HG03045 (cell line): ENCODE measurements around the gene CRB1.

Experiments used
- ATAC-seq: cut with Tn5 transposase; IDR thresholded peaks from one replicate; pipeline ENCODE4 v1.9.1; 2021; ENCODE audit warnings: mild to moderate bottlenecking, moderate library complexity; ENCODE audit not compliant: unreplicated experiment

Gene CRB1

DNA sequence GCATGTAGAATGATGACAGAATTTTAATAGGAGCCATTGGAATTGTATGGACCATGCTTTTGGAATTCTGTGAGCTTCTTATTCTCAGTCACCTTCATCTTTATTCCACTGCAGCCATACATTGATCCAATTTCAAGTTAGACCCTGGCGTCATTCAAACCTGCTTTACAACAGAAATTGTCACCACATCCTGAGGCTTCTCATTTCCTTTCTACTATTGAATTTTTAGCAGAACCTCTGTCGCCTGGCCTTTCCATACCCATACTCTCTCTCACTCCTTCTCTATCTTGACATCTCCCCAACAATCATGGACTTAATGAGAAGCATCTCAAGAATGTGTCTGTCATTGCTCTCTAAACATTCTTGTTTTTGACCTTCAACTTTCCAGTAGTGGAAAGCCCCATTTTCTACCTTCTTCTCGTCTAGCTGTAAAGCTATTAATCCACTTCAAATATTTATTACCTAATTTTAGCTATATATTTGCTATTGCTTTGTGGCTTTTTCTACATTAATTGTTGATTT, 74.1 kb downstream of the CRB1 start:
- ATAC-seq: no peak

DNA sequence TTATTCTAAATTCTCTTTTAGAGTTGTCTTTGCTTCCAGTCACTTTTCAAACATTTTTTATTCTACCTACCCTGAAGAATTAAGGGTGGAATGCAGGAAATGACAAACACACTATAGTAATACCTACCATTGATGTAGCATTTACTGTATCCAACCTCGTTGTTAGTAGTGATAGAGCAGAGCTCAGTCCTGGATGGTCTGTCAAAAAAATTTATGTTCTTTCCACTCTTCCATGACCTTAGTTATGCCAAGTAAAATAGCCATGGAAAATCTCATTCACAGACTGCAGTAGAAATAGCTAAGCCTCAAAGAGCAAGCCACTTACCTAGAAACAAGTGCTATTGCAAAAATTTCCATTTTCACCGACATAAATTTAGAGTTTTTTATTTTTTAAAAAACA, 74.6 kb downstream of the CRB1 start:
- ATAC-seq: no peak

DNA sequence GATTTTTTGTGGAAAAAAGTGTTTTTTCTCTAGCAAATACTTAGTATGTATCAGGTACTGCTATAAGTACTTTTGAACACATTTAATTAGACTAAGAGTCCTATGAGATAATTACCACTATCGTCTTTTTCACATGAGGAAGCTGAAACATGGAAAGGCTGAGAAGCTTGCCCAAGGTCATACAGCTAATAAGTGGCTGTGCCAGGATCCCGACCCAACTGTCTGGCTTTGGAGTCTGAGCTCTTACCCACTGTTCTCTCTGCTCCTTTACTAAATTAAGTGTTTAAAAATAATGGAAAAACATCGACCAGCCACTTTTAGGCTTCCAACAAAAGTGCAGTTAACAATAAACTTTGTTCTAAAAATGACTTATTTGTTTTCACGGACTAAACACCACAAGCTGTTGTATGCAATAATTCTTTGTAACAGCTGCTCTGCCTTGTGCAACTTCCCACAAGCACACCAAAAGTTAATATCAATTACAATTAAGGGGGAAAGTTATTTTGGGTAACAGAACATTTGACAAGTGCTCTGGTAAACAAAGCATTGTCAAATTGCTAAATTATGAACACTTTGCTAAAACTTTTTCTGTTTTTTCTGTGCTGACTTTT, 75.7 kb downstream of the CRB1 start:
- no peak for ATAC-seq

DNA sequence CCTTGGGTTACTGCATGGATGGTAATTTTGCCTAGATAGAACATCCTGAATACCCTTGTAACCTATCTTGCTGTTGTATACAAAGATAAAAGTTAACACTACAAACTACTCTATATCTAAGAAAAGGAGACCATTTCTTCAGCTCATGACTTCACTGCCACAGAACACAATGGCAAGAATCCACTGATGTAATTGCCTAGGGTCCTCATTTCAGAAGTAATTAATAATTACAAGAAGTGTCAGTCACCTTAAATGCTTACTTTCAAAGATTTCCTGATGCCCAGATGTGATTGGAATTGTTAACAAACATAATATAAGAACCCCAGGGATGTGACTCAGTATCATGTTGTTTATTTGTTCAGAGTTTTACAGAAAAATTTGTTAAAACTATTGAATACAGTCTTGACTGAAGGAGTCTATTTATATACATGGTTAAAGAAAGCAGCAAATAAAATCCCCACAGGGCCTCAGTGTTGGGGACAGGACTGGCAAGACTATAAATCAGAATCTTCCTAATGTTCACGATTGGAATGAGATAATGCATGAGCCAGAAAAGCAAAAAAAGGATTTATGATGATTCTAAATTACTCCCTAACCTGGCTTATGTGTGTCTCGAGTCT, 83.9 kb downstream of the CRB1 start:
- ATAC-seq: no peak

DNA sequence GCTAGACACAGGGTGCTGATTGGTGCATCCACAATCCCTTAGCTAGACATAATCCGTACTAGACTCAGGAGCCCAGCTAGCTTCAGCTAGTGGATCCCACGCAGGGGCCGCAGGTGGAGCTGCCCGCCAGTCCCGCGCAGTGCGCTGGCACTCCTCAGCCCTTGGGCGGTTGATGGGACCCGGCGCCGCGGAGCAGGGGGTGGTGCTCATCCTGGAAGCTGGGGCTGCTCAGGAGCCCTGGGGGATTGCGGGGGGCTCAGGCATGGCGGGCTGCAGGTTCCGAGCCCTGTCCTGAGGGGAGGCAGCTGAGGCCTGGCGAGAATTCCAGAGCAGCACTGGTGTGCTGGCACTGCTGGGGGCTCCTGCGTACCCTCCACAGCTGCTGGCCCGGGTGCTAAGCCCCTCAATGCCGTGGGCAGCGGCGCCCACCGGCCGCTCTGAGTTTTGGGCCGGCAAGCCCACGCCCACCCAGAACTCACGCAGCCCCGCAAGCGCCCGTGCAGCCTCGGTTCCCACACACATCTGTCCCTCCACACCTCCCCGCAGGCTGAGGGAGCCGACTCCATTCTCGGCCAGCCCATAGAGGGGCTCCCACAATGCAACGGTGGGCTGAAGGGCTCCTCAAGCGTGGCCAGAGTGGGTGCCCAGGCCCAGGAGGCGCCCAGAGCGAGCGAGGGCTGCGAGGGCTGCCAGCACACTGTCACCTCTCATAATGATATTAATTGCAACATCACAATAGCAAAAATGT, 87.4 kb downstream of the CRB1 start:
- ATAC-seq: no peak

DNA sequence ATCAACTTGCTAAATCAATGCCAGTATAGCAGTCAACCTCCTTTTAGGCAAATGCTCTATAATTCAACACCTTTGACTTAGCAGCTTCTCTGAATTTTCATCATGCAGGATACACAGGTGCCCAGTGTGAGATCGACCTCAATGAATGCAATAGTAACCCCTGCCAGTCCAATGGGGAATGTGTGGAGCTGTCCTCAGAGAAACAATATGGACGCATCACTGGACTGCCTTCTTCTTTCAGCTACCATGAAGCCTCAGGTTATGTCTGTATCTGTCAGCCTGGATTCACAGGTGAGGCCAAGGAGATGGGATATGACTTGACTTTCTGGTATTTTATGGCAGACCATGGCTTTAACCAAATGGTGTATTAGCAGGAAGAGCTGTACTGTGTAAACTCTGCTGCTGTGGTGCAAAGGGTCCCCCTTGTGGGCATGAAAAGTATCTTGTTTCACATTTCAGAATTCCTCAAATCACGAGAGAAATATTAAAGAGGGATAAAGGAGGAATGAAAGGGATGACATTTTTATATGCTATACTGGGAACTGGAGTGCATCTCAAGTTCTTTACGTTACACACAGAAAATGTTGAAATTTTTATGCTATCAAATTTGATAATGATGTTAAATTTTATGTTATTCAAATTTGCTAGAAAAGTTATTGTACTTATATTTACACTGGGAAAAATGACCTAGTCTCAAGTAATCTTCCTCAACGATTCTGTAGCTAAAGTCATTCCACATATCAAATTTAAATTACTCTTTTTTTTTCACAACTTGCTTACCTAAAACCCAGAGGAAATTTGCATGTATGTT, 88.9 kb downstream of the CRB1 start:
- ATAC-seq: peak; percentile 59

DNA sequence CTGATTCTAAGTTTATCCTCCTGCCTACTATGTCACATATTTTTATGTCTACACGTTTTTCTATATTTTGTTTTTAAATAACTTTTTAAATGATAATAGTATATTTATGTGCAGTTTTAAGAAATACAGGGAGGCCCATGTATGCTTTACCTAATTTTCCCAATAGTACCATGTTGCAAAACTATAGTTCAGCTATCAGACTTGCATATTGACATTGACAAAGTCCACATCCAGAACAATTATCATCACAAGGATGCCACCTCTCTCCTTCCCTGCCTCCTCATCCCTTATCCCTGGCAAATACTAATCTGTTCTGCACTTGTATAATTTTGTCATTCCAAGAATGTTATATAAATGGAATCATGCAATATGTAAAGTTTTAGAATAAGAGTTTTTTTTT, 90.9 kb downstream of the CRB1 start:
- ATAC-seq: no peak

DNA sequence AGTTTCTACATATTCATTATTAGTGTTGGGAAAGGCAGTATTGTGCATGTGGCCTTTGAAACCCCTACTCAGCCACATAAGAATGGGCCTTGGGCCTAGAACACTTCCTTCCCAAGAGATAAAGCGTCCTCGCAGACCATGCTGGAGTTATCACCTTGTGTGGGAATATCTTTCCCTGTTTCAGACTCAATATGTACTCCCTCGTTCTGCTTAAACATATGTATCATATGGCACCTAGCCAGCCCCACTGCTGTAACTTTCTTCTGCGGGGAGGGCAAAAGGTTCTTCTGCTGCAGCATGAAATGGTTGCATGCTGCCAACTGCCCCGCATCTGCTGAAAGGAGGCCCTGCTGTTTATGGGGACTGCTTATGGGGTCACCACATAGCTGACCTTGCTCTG, 92.0 kb downstream of the CRB1 start:
- ATAC-seq: no peak

DNA sequence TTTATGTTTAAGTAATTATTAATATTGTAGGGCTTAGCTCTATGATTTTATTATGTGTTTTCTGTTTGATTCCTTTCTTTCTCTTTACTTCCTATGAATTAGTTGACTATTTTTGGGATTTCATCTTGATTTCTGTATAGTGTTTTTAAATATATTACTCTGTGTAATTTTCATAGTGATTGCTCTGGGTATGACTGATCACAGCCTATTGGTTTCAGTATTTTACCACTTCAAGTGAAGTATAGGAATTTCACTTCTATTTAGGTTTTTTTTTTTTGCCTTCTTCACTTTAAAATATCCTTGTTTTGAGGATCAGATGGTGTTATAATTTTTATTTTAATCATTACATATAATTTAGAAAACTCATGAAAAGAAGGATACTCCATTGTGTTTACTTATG, 94.8 kb downstream of the CRB1 start:
- ATAC-seq: no peak

DNA sequence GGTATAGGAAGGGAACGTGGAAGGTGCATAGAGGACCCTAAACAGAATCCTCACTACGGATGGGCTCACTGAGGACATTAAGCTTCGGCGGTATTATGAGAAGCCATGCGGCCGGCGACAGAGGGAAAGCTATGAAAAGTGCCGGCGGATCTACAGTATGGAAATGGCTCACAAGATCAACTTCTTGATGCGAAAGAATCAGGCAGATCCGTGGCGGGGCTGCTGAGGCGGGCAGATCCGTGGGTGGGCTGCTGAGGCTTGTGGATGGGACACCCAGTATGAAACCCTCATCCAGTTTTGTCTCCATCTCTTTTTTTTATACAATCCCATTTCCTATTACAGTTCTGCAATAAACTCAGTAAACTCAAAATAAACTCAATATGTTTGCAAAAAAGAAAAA, 95.8 kb downstream of the CRB1 start:
- no peak for ATAC-seq

DNA sequence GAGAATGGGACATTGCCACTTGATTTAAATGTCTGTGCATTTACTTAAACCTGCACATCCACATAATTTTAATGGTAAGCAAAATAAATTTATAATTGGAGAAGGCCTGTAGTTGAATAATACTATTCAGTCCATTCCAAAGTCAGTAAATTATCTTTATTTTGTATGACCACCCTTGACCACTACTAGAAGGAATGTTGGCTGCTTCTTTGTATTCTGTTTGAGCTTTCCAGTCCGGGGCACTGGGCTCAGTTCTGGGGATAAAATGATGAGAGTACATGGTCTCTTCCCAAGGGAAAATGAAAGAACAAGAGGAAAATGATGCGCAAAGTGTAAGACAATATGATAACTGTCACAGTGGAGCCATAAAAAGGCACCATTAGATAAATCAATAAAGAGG, 98.9 kb downstream of the CRB1 start:
- no peak for ATAC-seq

DNA sequence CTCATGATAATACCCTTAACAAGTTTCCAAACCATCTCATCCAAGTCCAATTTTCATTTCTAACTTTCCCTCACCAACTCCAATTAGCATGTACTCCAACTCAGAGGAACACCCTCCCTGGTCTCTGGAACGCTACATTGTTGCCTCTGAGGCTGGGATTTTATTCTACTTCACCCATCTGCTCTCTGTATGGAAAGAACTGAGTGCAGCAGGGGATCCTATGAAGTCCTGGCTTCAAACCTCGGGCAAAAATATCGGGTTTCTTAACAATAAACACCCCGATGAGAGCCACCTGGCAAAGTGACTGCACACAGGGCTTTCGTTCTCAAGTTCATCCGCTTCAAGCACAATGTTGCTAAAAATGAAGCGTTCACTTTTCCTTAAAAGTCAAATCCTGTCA, 99.6 kb downstream of the CRB1 start:
- ATAC-seq: no peak

DNA sequence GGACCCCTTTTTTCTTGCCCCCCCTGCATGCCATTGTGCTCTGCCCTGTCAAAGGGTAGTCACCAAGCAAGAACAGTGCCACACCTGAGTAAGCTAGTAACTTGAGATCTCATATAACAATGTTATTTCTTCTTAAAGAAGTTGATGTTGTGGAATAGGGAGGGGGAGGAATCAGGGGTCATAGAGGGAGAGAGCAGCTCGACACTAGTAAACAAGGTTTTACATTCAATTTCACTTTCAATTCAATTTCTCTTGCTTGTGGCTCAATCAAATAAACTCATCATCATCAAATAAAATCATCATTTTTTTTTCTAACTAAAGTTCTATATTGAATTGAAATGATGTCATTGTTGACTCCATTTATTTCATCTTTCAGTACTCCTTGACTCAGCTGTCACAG, 106.4 kb downstream of the CRB1 start:
- ATAC-seq: no peak

DNA sequence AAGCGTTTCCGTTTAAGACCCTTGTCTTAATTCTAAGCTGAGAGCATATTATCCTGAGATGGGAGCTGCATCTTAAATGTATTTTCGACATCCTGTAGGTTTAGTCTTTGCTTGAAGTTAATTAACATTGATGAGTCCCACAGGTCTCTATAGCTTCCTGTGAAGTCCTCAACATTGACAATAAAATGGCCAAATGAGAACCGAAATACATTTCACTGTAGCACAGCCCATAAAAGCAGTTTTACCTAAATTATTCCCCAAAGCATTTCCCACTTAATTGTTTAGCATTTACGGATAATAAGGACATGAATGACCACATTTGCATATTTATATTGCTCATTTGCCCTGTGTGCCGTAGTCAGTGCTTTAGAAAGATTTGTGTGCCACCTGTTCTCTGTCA, 116.4 kb downstream of the CRB1 start:
- no peak for ATAC-seq

DNA sequence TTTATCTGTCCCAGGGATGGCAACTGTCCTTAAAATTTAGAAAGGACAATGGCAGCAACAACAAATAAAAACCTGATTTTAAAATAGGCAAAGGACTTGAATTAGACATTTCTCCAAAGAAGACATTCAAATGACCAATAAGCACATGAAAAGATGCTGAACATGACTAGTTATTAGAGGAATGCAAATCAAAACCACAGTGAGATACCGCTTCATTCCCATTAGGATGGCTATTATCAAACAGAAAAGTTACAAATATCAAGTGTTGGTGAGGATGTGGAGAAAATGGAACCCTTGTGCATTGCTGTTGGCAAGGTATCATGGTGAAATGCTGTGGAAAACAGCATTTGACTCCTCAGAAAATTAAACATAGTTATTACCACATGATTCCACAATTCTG, 120.7 kb downstream of the CRB1 start:
- no peak for ATAC-seq

DNA sequence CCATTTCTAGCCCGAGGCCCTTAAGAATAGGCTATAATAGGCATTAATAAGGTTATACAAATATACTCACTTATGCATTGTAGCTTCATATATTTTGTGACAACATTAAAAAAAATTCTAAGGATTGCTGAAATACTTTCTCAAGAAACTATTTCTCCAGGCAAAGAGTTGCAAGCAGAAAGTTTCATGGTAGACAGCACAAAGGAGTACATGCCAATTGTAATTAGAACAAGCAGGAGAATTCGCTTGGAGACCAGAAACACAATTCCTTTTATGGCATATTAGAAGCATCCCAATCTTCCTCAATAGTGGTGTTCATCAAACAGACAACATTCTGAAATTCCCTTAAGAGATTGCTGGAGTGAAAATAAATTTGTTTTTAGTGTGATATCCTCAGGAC, 122.8 kb downstream of the CRB1 start:
- ATAC-seq: no peak

DNA sequence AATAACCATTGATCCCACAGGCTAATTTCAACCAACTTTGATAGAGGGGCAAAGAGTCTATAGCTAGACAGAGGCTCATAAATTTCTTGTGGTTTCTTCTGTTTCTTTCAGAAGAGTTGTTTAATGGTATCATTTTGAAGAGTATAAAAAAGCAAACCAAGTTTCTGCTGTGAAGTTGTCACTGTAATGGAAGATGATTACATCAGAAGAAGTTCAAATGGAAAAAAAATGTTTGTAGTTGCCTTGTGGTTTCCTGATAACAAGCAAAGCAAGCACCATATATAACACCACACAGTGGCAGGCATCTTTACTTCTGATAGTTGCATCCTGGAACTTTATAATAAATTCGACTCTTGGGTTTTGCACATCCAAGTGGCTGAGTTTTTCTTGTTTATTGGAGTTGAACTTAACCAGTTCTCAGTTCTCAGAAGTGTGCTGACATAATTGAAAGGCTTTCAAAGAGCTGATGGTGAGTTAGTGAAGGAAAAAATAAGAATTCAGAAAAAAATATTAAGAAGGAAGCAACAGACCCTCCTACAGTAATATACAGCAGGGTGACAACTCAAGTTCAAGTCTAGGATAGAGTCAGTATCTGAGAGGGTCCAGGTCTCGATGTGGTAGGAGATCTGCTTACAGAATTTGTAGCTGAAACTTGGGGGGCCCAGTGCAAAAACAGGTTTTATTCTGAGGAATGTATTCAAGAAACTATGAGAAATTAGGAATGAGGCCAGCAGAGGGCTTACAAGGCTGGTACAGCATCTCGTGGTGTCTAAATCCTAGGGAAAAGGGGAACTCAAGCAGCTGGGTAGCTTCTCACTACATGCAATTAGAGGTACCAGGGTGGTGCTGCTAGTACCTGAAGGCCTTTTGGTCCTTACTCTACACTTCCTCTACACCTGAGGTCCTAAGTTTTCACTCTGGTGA, 123.5 kb downstream of the CRB1 start:
- no peak for ATAC-seq

DNA sequence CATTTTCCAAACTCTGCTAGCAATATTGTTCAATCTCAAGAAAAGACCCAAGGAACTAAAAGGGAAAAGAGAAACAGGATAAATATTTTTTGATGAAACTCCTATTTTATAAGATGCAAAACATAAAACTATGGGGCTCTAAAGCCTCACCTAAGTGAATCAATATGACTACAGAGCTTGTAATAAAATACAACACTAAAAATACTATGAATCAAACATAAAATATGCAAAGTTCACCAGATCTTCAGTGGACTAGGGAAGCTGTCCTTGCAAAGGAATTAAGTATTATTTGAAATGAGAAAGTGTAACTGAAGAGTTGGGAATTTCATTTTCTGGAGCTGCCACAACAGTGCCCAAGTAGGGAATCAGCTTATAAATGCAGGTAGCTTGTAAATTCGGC, 124.5 kb downstream of the CRB1 start:
- no peak for ATAC-seq

DNA sequence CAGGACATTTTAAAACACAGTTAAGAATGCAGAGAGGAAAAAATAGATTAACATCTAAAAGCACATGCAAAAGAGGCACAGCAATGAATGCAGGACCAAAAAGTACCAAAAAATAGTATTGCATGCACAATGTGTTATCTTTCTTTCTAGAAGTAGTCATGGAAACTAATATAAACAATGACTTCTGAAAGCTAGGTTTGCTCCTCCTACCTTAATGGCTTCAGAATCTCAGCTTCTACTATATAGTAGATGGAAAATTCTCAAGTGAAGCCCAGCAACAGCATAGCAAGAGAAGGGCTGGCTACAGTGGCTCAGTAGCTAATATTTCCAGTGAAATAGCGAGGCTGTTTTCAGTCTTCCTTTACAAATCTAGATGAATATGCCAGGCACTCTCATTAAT, 125.1 kb downstream of the CRB1 start:
- ATAC-seq: no peak

DNA sequence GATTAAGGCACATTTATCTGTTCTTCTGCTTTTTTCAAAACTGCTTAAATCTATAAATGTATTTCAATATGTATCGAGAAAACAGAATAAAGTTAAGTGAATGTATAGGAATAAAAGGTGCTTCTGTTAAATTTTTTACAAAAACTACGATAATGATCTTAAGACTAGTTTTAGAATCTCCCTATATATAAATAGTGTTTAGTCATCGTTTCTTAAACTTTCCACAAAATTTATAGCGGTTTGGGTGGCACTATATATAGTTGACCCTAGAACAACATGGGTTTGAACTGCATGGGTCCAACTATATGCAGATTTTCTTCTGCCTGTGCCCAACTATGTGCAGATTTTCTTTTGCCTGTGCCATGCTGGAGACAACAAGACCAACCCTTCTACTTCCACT, 125.7 kb downstream of the CRB1 start:
- ATAC-seq: no peak
